GM21423 (cell line): Measurements from ENCODE around the gene VSIG8.

Experiments
- ATAC-seq: cut with Tn5 transposase; IDR thresholded peaks from one replicate; pipeline ENCODE4 v1.9.1; 2021; ENCODE audit warnings: mild to moderate bottlenecking, moderate library complexity; ENCODE audit not compliant: unreplicated experiment

VSIG8 gene

GRCh38 chr1:159831412-159832141, 30.9 kb downstream of the VSIG8 start:
- no peak for ATAC-seq

- ATAC-seq = no peak
Measured at GRCh38 chr1:159830722-159831121, 31.7 kb downstream of the VSIG8 start.

- no peak for ATAC-seq
Measured at GRCh38 chr1:159829822-159830465, 32.5 kb downstream of the VSIG8 start.

GRCh38 chr1:159829273-159829634, 33.2 kb downstream of the VSIG8 start:
- peak; percentile 68 for ATAC-seq

GRCh38 chr1:159828581-159829272, 33.7 kb downstream of the VSIG8 start:
- ATAC-seq = no peak

GRCh38 chr1:159828176-159828575, 34.3 kb downstream of the VSIG8 start:
- ATAC-seq = no peak

- ATAC-seq = no peak
Measured at GRCh38 chr1:159827549-159827948, 34.9 kb downstream of the VSIG8 start.

GRCh38 chr1:159827102-159827490, 35.4 kb downstream of the VSIG8 start:
- no peak for ATAC-seq

- peak; percentile 67 for ATAC-seq
Measured at GRCh38 chr1:159826441-159827101, 35.9 kb downstream of the VSIG8 start, which contains the start of gene SLAMF8. Gene SLAMF8, plus strand, starts transcription at chr1:159826873. Its CDS starts 26 bp downstream, at chr1:159826899.

GRCh38 chr1:159825564-159825963, 36.9 kb downstream of the VSIG8 start:
- ATAC-seq = no peak

- no peak for ATAC-seq
Measured at GRCh38 chr1:159823406-159823805, 39.1 kb downstream of the VSIG8 start.

GRCh38 chr1:159821171-159821867, 41.1 kb downstream of the VSIG8 start:
- ATAC-seq = no peak

- ATAC-seq = no peak
Measured at GRCh38 chr1:159817276-159818041, 45.0 kb downstream of the VSIG8 start.

- ATAC-seq = no peak
Measured at GRCh38 chr1:159815926-159816325, 46.5 kb downstream of the VSIG8 start.

- no peak for ATAC-seq
Measured at GRCh38 chr1:159804924-159805323, 57.5 kb downstream of the VSIG8 start.
